Mesendoderm (in vitro differentiated cells): ENCODE results near the gene TMEM132C.

ENCODE experiments used
- DNase-seq: peaks from one replicate; pipeline ENCODE4 v3.0.0; 2013
- H2AK5ac ChIP-seq: 2 replicates; pipeline ENCODE4 v1.6.1; 2013; ENCODE audit warnings: low read length, inconsistent platforms
- H2BK120ac ChIP-seq: 2 replicates; pipeline ENCODE4 v1.6.1; 2013; ENCODE audit warnings: low read depth, mild to moderate bottlenecking, low read length, moderate library complexity, mixed read lengths
- H2BK15ac ChIP-seq: replicated peaks from 2 replicates; pipeline ENCODE4 v1.6.1; 2013; ENCODE audit warnings: low read depth, mild to moderate bottlenecking, moderate library complexity
- H2BK5ac ChIP-seq: 2 replicates; pipeline ENCODE4 v1.6.1; 2013; ENCODE audit warnings: low read length, inconsistent platforms
- H3K18ac ChIP-seq: 2 replicates; pipeline ENCODE4 v1.6.1; 2013; ENCODE audit warnings: mild to moderate bottlenecking, low read length, mixed read lengths
- H3K23ac ChIP-seq: one replicate; pipeline ENCODE4 v1.6.1; 2013; ENCODE audit warnings: low read length
- H3K27ac ChIP-seq: 2 replicates; pipeline ENCODE4 v1.5.1; 2013; ENCODE audit warnings: low read depth, mild to moderate bottlenecking, inconsistent platforms, low read length, moderate library complexity
- H3K27me3 ChIP-seq: 2 replicates; pipeline ENCODE4 v1.6.1; 2013; ENCODE audit warnings: low read length, control low read depth, mild to moderate bottlenecking, inconsistent platforms; ENCODE audit not compliant: insufficient read depth, poor library complexity
- H3K36me3 ChIP-seq: 2 replicates; pipeline ENCODE4 v1.6.1; 2013; ENCODE audit warnings: low read length, inconsistent platforms; ENCODE audit not compliant: control insufficient read depth, insufficient read depth
- H3K4ac ChIP-seq: one replicate; pipeline ENCODE4 v1.6.1; 2013; ENCODE audit warnings: low read depth, mild to moderate bottlenecking, low read length, moderate library complexity
- H3K4me1 ChIP-seq: 2 replicates; pipeline ENCODE4 v1.6.1; 2013; ENCODE audit warnings: low read depth, low read length, inconsistent platforms; ENCODE audit not compliant: control insufficient read depth
- H3K4me2 ChIP-seq: 2 replicates; pipeline ENCODE4 v1.6.1; 2013; ENCODE audit warnings: low read length
- H3K4me3 ChIP-seq: 2 replicates; pipeline ENCODE4 v1.5.1; 2013; ENCODE audit warnings: mild to moderate bottlenecking, low read length
- H3K56ac ChIP-seq: one replicate; pipeline ENCODE4 v1.6.1; 2013; ENCODE audit warnings: low read length
- H3K79me1 ChIP-seq: 2 replicates; pipeline ENCODE4 v1.6.1; 2013; ENCODE audit warnings: low read length, inconsistent platforms
- H3K79me2 ChIP-seq: 2 replicates; pipeline ENCODE4 v1.6.1; 2013; ENCODE audit warnings: mild to moderate bottlenecking, low read length; ENCODE audit not compliant: control insufficient read depth, insufficient read depth
- H3K9ac ChIP-seq: 2 replicates; pipeline ENCODE4 v1.6.1; 2013; ENCODE audit warnings: low read length, inconsistent platforms
- H4K5ac ChIP-seq: one replicate; pipeline ENCODE4 v1.6.1; 2013; ENCODE audit warnings: low read length
- H4K8ac ChIP-seq: one replicate; pipeline ENCODE4 v1.6.1; 2013; ENCODE audit warnings: low read depth, mild to moderate bottlenecking, control low read depth, low read length, moderate library complexity
- WGBS: extraction: QIAGEN DNeasy Blood & Tissue Kit; methylation state at CpG from one replicate; pipeline ENCODE4 v1.1.7; 2013; ENCODE audit warnings: low lambda C conversion rate, missing lambda C conversion rate; ENCODE audit not compliant: insufficient coverage; ENCODE audit errors: extremely low coverage; 5-methylcytosine and 5-hydroxymethylcytosine counted together

Gene TMEM132C

DNA sequence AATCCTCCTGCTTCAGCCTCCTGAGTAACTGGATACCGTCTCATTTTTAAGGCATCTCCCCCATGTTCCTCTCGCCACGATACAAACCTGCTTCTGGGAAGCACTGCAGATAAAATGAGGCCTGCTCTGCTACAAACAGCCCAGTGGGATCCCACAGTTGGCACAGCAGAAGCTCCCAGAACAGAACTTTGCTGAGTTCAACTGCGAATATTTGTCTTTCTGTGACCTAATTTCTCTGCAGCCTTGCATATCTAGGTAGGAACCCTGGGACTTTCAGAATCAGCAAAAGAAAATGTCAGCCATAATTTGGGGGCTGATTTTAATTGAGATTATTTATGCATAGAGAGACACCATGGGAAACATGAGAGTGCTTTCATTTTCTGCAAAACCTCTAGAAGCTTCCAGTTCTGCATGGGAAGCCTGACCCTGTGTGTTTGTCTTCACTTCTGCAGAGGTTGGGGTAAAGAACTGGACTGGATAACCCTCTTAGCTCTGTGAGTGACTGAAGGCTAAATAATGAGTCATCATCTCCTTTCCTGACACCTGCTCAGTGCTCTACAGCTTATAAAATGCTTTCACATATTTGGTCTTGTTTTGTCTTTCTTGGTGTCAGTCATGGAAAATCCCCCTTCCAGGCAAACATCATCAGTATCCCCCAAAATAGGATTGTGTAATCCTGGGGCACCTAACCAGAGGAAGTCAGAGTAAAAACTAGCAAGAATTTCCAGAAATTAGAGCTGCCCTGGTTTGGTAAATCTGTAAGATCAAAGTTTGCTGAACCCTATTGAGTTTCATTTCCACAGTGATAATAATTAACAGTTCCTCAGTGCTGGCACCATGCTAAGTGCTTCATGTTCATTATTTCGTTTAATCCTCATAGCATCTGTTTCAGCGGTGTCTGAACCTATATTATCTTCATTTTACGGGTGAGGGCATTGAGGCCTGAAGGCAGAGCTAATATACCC, 371.0 kb downstream of the TMEM132C start:
- no CpG with 5 or more reads among the region's 7 CpGs for WGBS
- no peak overlapping the region for H3K23ac ChIP-seq
- no peak overlapping the region for H4K8ac ChIP-seq
- no peaks in the 10 kb centered on the region for H3K4me1 ChIP-seq
- no peak overlapping the region for H3K56ac ChIP-seq
- no peak overlapping the region for H3K27ac ChIP-seq
- no peak overlapping the region for H3K9ac ChIP-seq
- no peak overlapping the region for H3K4ac ChIP-seq
- no peak overlapping the region for H3K18ac ChIP-seq
- no peak for DNase-seq
- no peak overlapping the region for H2BK120ac ChIP-seq
- H3K4me3 ChIP-seq = no peak overlapping the region
- no peaks in the 10 kb centered on the region for H3K79me2 ChIP-seq
- H2BK15ac ChIP-seq = no peak overlapping the region
- no peak overlapping the region for H2BK5ac ChIP-seq
- H3K36me3 ChIP-seq = no peaks in the 10 kb centered on the region
- H3K27me3 ChIP-seq = no peaks in the 10 kb centered on the region
- H3K79me1 ChIP-seq = no peaks in the 10 kb centered on the region
- H4K5ac ChIP-seq = no peak overlapping the region
- H2AK5ac ChIP-seq = no peak overlapping the region
- no peak overlapping the region for H3K4me2 ChIP-seq

- H3K27ac ChIP-seq = no peak overlapping the region
- H2AK5ac ChIP-seq = no peak overlapping the region
- H4K5ac ChIP-seq = no peak overlapping the region
- no peak overlapping the region for H4K8ac ChIP-seq
- H3K4me3 ChIP-seq = no peak overlapping the region
- no peak overlapping the region for H3K23ac ChIP-seq
- DNase-seq = no peak
- no peak overlapping the region for H3K4me2 ChIP-seq
- H3K79me2 ChIP-seq = no peaks in the 10 kb centered on the region
- no peak overlapping the region for H3K4ac ChIP-seq
- no peak overlapping the region for H2BK120ac ChIP-seq
- no peaks in the 10 kb centered on the region for H3K36me3 ChIP-seq
- no peaks in the 10 kb centered on the region for H3K79me1 ChIP-seq
- no peak overlapping the region for H3K18ac ChIP-seq
- no peaks in the 10 kb centered on the region for H3K27me3 ChIP-seq
- H2BK5ac ChIP-seq = no peak overlapping the region
- no peak overlapping the region for H3K56ac ChIP-seq
- H2BK15ac ChIP-seq = no peak overlapping the region
- no peak overlapping the region for H3K9ac ChIP-seq
- no peaks in the 10 kb centered on the region for H3K4me1 ChIP-seq
Measured at GRCh38 chr12:128639089-128639488, 372.1 kb downstream of the TMEM132C start.

DNA sequence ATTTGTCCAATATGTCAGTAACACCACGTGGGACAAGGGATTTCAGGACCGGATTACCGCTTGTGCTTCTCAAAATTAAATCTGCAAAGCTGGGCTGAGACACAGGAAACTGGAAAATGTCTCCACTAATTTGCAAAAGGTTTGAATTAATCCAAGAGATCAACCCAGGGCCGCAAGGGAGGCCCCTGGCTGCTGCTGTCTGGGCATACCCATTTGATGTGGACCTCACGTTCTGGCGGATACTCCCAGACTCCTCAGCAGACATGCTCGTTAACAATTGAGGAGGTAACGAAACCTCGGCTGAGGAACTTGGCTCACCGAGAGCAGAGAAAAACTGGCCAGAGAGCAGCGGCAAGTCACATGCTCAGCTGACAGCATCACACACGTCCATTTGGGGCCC, 376.2 kb downstream of the TMEM132C start:
- H3K23ac ChIP-seq = no peak overlapping the region
- H2BK15ac ChIP-seq = no peak overlapping the region
- DNase-seq = no peak
- no peak overlapping the region for H3K4me2 ChIP-seq
- H3K36me3 ChIP-seq = no peaks in the 10 kb centered on the region
- H3K4me1 ChIP-seq = no peaks in the 10 kb centered on the region
- H3K79me1 ChIP-seq = no peaks in the 10 kb centered on the region
- no peaks in the 10 kb centered on the region for H3K79me2 ChIP-seq
- H3K4ac ChIP-seq = no peak overlapping the region
- H3K27me3 ChIP-seq = no peaks in the 10 kb centered on the region
- H3K4me3 ChIP-seq = no peak overlapping the region
- H2BK120ac ChIP-seq = no peak overlapping the region
- H4K5ac ChIP-seq = no peak overlapping the region
- H2BK5ac ChIP-seq = no peak overlapping the region
- WGBS = no CpG with 5 or more reads among the region's 12 CpGs
- no peak overlapping the region for H3K9ac ChIP-seq
- no peak overlapping the region for H3K56ac ChIP-seq
- H3K27ac ChIP-seq = no peak overlapping the region
- H4K8ac ChIP-seq = no peak overlapping the region
- H2AK5ac ChIP-seq = no peak overlapping the region
- H3K18ac ChIP-seq = no peak overlapping the region

DNA sequence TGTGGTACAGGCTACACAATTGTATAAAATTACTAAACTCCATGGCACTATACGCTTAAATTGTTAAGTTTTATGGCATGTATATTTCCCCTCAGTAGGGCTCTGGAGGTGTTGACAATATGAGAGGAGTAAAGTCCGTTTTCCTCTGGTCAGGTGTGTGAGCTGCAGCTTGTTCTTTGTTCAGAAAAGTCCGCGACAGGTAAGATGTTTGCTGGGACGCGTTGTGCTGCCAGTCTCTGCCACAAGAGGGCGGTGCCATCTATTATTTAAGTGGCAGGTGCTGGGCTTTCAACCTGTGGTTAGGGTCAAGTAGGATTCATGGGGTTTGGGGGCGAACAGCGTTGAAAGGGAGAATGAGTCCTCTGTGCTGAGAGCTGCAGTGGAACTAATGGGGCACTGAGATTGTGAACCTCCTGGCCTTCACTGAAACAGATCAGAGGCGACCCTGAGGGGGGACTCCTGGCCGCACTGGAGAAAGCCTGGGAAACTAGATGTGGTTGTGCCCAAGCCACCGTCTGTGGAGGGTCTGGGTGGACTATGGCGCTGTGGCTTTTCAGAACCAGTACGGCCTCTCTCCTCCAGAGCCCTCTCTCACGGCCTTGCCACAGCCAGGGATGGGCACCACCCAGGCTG, 377.8 kb downstream of the TMEM132C start:
- Histone ChIP-seq H3K56ac (no peak overlapping the region), H3K4me1 (no peaks in the 10 kb centered on the region), H2BK15ac (no peak overlapping the region), H4K8ac (no peak overlapping the region), H3K4ac (no peak overlapping the region), H3K23ac (no peak overlapping the region), H3K79me2 (no peaks in the 10 kb centered on the region), H3K4me3 (no peak overlapping the region), H2BK120ac (no peak overlapping the region), H2BK5ac (no peak overlapping the region), H3K9ac (no peak overlapping the region), H3K4me2 (no peak overlapping the region), H4K5ac (no peak overlapping the region), H3K36me3 (no peaks in the 10 kb centered on the region), H2AK5ac (no peak overlapping the region), H3K18ac (no peak overlapping the region), H3K79me1 (no peaks in the 10 kb centered on the region), H3K27ac (no peak overlapping the region), H3K27me3 (no peaks in the 10 kb centered on the region)
- WGBS = no CpG with 5 or more reads among the region's 15 CpGs
- peak; percentile 58 for DNase-seq

GRCh38 chr12:128649902-128650301, 382.9 kb downstream of the TMEM132C start:
- no peak overlapping the region for H3K23ac ChIP-seq
- no peak overlapping the region for H3K4ac ChIP-seq
- H3K18ac ChIP-seq = no peak overlapping the region
- no peak overlapping the region for H2BK5ac ChIP-seq
- no peak overlapping the region for H3K27ac ChIP-seq
- no peak overlapping the region for H4K8ac ChIP-seq
- no peak overlapping the region for H3K9ac ChIP-seq
- no peak for DNase-seq
- H3K4me1 ChIP-seq = peaks cover 2% of the 10 kb centered on the region
- H3K56ac ChIP-seq = no peak overlapping the region
- H2AK5ac ChIP-seq = no peak overlapping the region
- no peaks in the 10 kb centered on the region for H3K36me3 ChIP-seq
- no peaks in the 10 kb centered on the region for H3K79me2 ChIP-seq
- no CpG with 5 or more reads among the region's 1 CpG for WGBS
- H2BK15ac ChIP-seq = no peak overlapping the region
- H4K5ac ChIP-seq = no peak overlapping the region
- no peak overlapping the region for H2BK120ac ChIP-seq
- no peak overlapping the region for H3K4me2 ChIP-seq
- no peaks in the 10 kb centered on the region for H3K27me3 ChIP-seq
- no peak overlapping the region for H3K4me3 ChIP-seq
- H3K79me1 ChIP-seq = no peaks in the 10 kb centered on the region
